HCT116 (cell line): Measurements from ENCODE around the gene DEF6. TPM values are rescaled to one million over a fixed set of nuclear protein-coding genes. Genes with fewer than 3 reads are reported as not detected.

Experiments
- ATAC-seq: fragments of 200-7000 bp; cut with Tn5 transposase; 2 replicates; pipeline ENCODE4 v1.9.1; 2020; ENCODE audit warnings: mild to moderate bottlenecking, moderate library complexity
- BruUV-seq: library from RNA; stranded (reverse); fragments of 400-500 nt; replicated peaks from 2 replicates; lab custom pipeline; 2021; lab: Mats Ljungman, UMichigan
- CTCF ChIA-PET: fragments of 300-600 bp; sonication (Branson Sonifier 250); formaldehyde crosslinking; loops from one replicate; lab custom pipeline; 2021; ENCODE audit warnings: antibody characterized with exemption; lab: Charles Lee
- POLR2A ChIA-PET: fragments of 300-600, 350-600 bp; sonication (Branson Sonifier 250); formaldehyde crosslinking; loops from one replicate; lab custom pipeline; 2021; ENCODE audit warnings: antibody characterized with exemption; lab: Charles Lee
- RAD21 ChIA-PET, 2 experiments: fragments of 300-600 bp; sonication (Branson Sonifier 250); formaldehyde crosslinking; loops; one replicate each; lab custom pipeline; 2023; ENCODE audit warnings: low total read pairs in 2 of 2; ENCODE audit not compliant: uncharacterized antibody in 2 of 2, unreplicated experiment in 2 of 2, low non-redundant PET in 1 of 2; lab: Charles Lee
- DNase-seq: peaks from one replicate; pipeline ENCODE4 v3.0.0-alpha.2; 2010; ENCODE audit warnings: low read depth, low spot score
- H2AFZ ChIP-seq: fragments of 200-600 bp; shearing (Covaris generic), sonication (generic); 2 replicates; pipeline ENCODE4 v1.6.1; 2017; ENCODE audit warnings: low read depth, mixed run types, mixed read lengths, antibody characterized with exemption, low read length; ENCODE audit not compliant: poor library complexity, severe bottlenecking
- H3K27ac ChIP-seq: 2 replicates; pipeline ENCODE4 v1.5.1; 2012; ENCODE audit warnings: low read depth, low read length
- H3K27me3 ChIP-seq: fragments of 200-600 bp; sonication (generic); 2 replicates; pipeline ENCODE4 v1.6.1; 2016; ENCODE audit warnings: mixed run types, low read length, mixed read lengths; ENCODE audit not compliant: insufficient read depth
- H3K36me3 ChIP-seq, 2 experiments: fragments of 200-500 bp in 1 of 2; fragments of 200-600 bp in 1 of 2; sonication (Bioruptor generic) in 1 of 2; sonication (generic) in 1 of 2; 2 replicates each; pipeline versions ENCODE4 v1.5.1 to v1.6.1; 2014 to 2016; ENCODE audit warnings: low read length in 2 of 2, inconsistent platforms in 1 of 2, mixed read lengths in 1 of 2, mixed run types in 1 of 2; ENCODE audit not compliant: insufficient read depth in 2 of 2, control insufficient read depth in 1 of 2
- H3K4me1 ChIP-seq, 2 experiments: fragments of 200-600 bp in 1 of 2; sonication (generic) in 1 of 2; 2 replicates each; pipeline versions ENCODE4 v1.5.1 to v1.6.1; 2012 to 2017; ENCODE audit warnings: low read length in 2 of 2, inconsistent platforms in 1 of 2, mild to moderate bottlenecking in 1 of 2, mixed read lengths in 1 of 2, mixed run types in 1 of 2, moderate library complexity in 1 of 2; ENCODE audit not compliant: insufficient read depth in 2 of 2, control insufficient read depth in 1 of 2
- H3K4me2 ChIP-seq: fragments of 200-600 bp; sonication (generic); 2 replicates; pipeline ENCODE4 v1.6.1; 2017; ENCODE audit warnings: mixed run types, low read length, mixed read lengths
- H3K4me3 ChIP-seq, 2 experiments: fragments of 200-600 bp in 1 of 2; sonication (generic) in 1 of 2; replicated peaks in 1 of 2; 2 replicates each; pipeline ENCODE4 v1.5.1; 2011 to 2016; ENCODE audit warnings: low read length in 2 of 2, control low read depth in 1 of 2, low read depth in 1 of 2, mild to moderate bottlenecking in 1 of 2, mixed read lengths in 1 of 2, mixed run types in 1 of 2
- H3K79me2 ChIP-seq: fragments of 200-600 bp; sonication (generic); 2 replicates; pipeline ENCODE4 v1.6.1; 2017; ENCODE audit warnings: mild to moderate bottlenecking, mixed run types, low read length, moderate library complexity, mixed read lengths; ENCODE audit not compliant: insufficient read depth
- H3K9ac ChIP-seq: fragments of 200-600 bp; sonication (generic); 2 replicates; pipeline ENCODE4 v1.6.1; 2016; ENCODE audit warnings: low read length, mixed read lengths
- H3K9me2 ChIP-seq: fragments of 200-600 bp; sonication (generic), shearing (Covaris generic); 2 replicates; pipeline ENCODE4 v1.6.1; 2017; ENCODE audit warnings: mixed run types, mild to moderate bottlenecking, moderate library complexity; ENCODE audit not compliant: insufficient read depth
- H3K9me3 ChIP-seq, 2 experiments: fragments of 200-500 bp in 1 of 2; fragments of 200-600 bp in 1 of 2; sonication (Bioruptor generic) in 1 of 2; sonication (generic) in 1 of 2; 2 replicates each; pipeline ENCODE4 v1.6.1; 2014 to 2017; ENCODE audit warnings: low read length in 2 of 2, mixed read lengths in 2 of 2, inconsistent platforms in 1 of 2, low read depth in 1 of 2, mild to moderate bottlenecking in 1 of 2, mixed run types in 1 of 2, moderate library complexity in 1 of 2; ENCODE audit not compliant: control insufficient read depth in 1 of 2, insufficient read depth in 1 of 2
- H4K20me1 ChIP-seq: fragments of 200-600 bp; sonication (generic), shearing (Covaris generic); 2 replicates; pipeline ENCODE4 v1.6.1; 2017; ENCODE audit warnings: mixed run types, mild to moderate bottlenecking, moderate library complexity; ENCODE audit not compliant: insufficient read depth
- ELF1 ChIP-seq: IDR thresholded peaks from 2 replicates; pipeline ENCODE4 v1.6.1; 2012; ENCODE audit warnings: low read depth, borderline replicate concordance
- EZH2phosphoT487 ChIP-seq: fragments of 200-600 bp; IDR thresholded peaks from 2 replicates; pipeline ENCODE4 v1.6.1; 2018; ENCODE audit warnings: antibody characterized with exemption, borderline replicate concordance
- MAX ChIP-seq: IDR thresholded peaks from 2 replicates; pipeline ENCODE4 v1.6.1; 2012
- POLR2AphosphoS5 ChIP-seq: IDR thresholded peaks from 2 replicates; pipeline ENCODE4 v1.6.1; 2011; ENCODE audit warnings: mild to moderate bottlenecking, low read depth, low read length, moderate library complexity
- RAD21 ChIP-seq: IDR thresholded peaks from 2 replicates; pipeline ENCODE4 v1.6.1; 2012; ENCODE audit warnings: low read depth, mild to moderate bottlenecking
- SIN3A ChIP-seq: IDR thresholded peaks from 2 replicates; pipeline ENCODE4 v1.6.1; 2012; ENCODE audit warnings: low read depth
- SP1 ChIP-seq: IDR thresholded peaks from 2 replicates; pipeline ENCODE4 v1.6.1; 2012; ENCODE audit warnings: low read depth
- SRF ChIP-seq: IDR thresholded peaks from 2 replicates; pipeline ENCODE4 v1.6.1; 2012; ENCODE audit warnings: low read depth
- YY1 ChIP-seq: IDR thresholded peaks from 2 replicates; pipeline ENCODE4 v1.6.1; 2011; ENCODE audit warnings: low read length, low read depth, moderate library complexity, mild to moderate bottlenecking; ENCODE audit not compliant: insufficient replicate concordance; ENCODE audit errors: extremely low read depth
- ZNF274 ChIP-seq: fragments of 200-500 bp; sonication (Bioruptor generic); IDR thresholded peaks from 2 replicates; pipeline ENCODE4 v1.6.1; 2014; ENCODE audit warnings: mild to moderate bottlenecking, low read depth, low read length, inconsistent platforms
- intact Hi-C: fragments of 100-400 bp; cut with micrococcal nuclease; formaldehyde crosslinking; loops from 2 replicates; pipeline ENCODE4 v1.10.0; 2022
- total RNA-seq: library from RNA; stranded (reverse); gene quantifications from one replicate; pipeline ENCODE4 v1.2.1, GENCODE V29; 2021; ENCODE audit not compliant: unreplicated experiment

Gene DEF6
- total RNA-seq, 1 experiment from 2014 or later = 40.4 TPM

- ChIA-PET CTCF (no interaction called here), POLR2A (no interaction called here), RAD21 (no interaction called here)
- DNase-seq (no peak), ATAC-seq (no peak)
- no peak overlapping the region for H2AFZ ChIP-seq
- TF ChIP-seq ELF1 (no peak), SIN3A (no peak)
- H4K20me1 ChIP-seq = no peaks in the 10 kb centered on the region
- no peaks in the 10 kb centered on the region for H3K9me3 ChIP-seq
- intact Hi-C loops = no loop called here
- peaks cover 3 to 22% of the 10 kb centered on the region in 2 experiments; a peak in 1 of 4 replicates for H3K36me3 ChIP-seq
- no peak overlapping the region for H3K27ac ChIP-seq
- peaks cover 34 to 48% of the 10 kb centered on the region in 2 experiments for H3K4me1 ChIP-seq
- no peak overlapping the region for H3K4me3 ChIP-seq
- no peaks in the 10 kb centered on the region for H3K9me2 ChIP-seq
- H3K4me2 ChIP-seq = no peak overlapping the region
- H3K9ac ChIP-seq = no peak overlapping the region
- no peaks in the 10 kb centered on the region for H3K27me3 ChIP-seq
- peaks cover 52% of the 10 kb centered on the region for H3K79me2 ChIP-seq
- no TSS peak for BruUV-seq
Measured at GRCh38 chr6:35358086-35358485, 60.5 kb downstream of the DEF6 start.

- Histone ChIP-seq H3K4me2 (peak overlapping the region; percentile 40; the same call in 1 of the 2 replicates), H3K9me3 (no peaks in the 10 kb centered on the region), H3K4me3 (no peak overlapping the region), H3K9ac (no peak overlapping the region), H3K27ac (peak overlapping the region; percentile 40), H3K36me3 (peaks cover 3 to 15% of the 10 kb centered on the region in 2 experiments; a peak in 1 of 4 replicates), H3K79me2 (peaks cover 55% of the 10 kb centered on the region), H3K4me1 (peaks cover 39 to 58% of the 10 kb centered on the region in 2 experiments), H3K27me3 (no peaks in the 10 kb centered on the region), H2AFZ (no peak overlapping the region), H3K9me2 (no peaks in the 10 kb centered on the region), H4K20me1 (no peaks in the 10 kb centered on the region)
- TF ChIP-seq YY1 = no peak
- TF ChIP-seq RAD21 = no peak
- no peak for TF ChIP-seq ELF1
- TF ChIP-seq SRF = no peak
- no peak for TF ChIP-seq ZNF274
- no peak for TF ChIP-seq MAX
- TF ChIP-seq POLR2AphosphoS5 = no peak
- no peak for TF ChIP-seq EZH2phosphoT487
- no peak for TF ChIP-seq SP1
- intact Hi-C loops = no loop called here
- ChIA-PET POLR2A (no interaction called here), CTCF (interaction anchor here (2.2 kb wide), 1 partner anchor 17 kb away, joined by 6 read pairs; the partner anchor contains the start of gene PPARD), RAD21 (interaction anchor here in 1 of 2 experiments (1.9 kb wide), 1 partner anchor 9 kb away, joined by 4 read pairs; no protein-coding TSS in a partner anchor)
- DNase-seq (no peak), ATAC-seq (no peak)
- BruUV-seq = no TSS peak
Measured at GRCh38 chr6:35359346-35359743, 61.7 kb downstream of the DEF6 start.
